ENCODE results near the gene UNC13A. TPM values are rescaled to one million over a fixed set of nuclear protein-coding genes. Genes with fewer than 3 reads are reported as not detected.
A peak's percentile ranks its signal among the peaks of the same experiment; 100 is the strongest.

UNC13A gene
- total RNA-seq, 1 experiment from 2014 or later, result 0.21 TPM

GRCh38 chr19:17565611-17566010 is 122.5 kb downstream of the UNC13A start:
- no peak for TF ChIP-seq CTCF (IDR thresholded peaks at IDR 0.05; ENCODE audit: unreplicated experiment)
- intact Hi-C loops (cut with micrococcal nuclease), result no loop called here
- BruUV-seq (replicated peaks), result no TSS peak
- no peaks in the 10 kb centered on the region for H3K9me3 Mint-ChIP-seq (ENCODE audit: unreplicated experiment)
- no peak overlapping the region for H3K4me3 Mint-ChIP-seq (ENCODE audit: unreplicated experiment)
- H3K4me1 Mint-ChIP-seq (ENCODE audit: insufficient read depth, unreplicated experiment), result peaks cover under 1% of the 10 kb centered on the region
- no peaks in the 10 kb centered on the region for H3K27me3 Mint-ChIP-seq (ENCODE audit: insufficient read depth, unreplicated experiment)
- DNase-seq (ENCODE audit: unreplicated experiment), result no peak
- H3K36me3 Mint-ChIP-seq (ENCODE audit: insufficient read depth, unreplicated experiment), result peaks cover 90% of the 10 kb centered on the region
- CTCF ChIA-PET, result interaction anchor here (0.6 to 1.4 kb wide), 5 partner anchors 8 to 201 kb away, joined by 3 to 9 read pairs (median 3); no protein-coding TSS in a partner anchor
- no peak overlapping the region for H3K27ac Mint-ChIP-seq (ENCODE audit: low read depth, unreplicated experiment)
- POLR2A ChIA-PET, result interaction anchor here (0.6 kb wide), 1 partner anchor 94 kb away, joined by 4 read pairs; no protein-coding TSS in a partner anchor

GRCh38 chr19:17564781-17565180 is 123.4 kb downstream of the UNC13A start:
- BruUV-seq (replicated peaks), result no TSS peak
- intact Hi-C loops (cut with micrococcal nuclease), result no loop called here

GRCh38 chr19:17562561-17562960 is 125.6 kb downstream of the UNC13A start:
- TF ChIP-seq CTCF (IDR thresholded peaks at IDR 0.05; ENCODE audit: unreplicated experiment), result no peak
- peaks cover 8% of the 10 kb centered on the region for H3K4me1 Mint-ChIP-seq (ENCODE audit: insufficient read depth, unreplicated experiment)
- no TSS peak for BruUV-seq (replicated peaks)
- ChIA-PET POLR2A (no interaction called here), CTCF (interaction anchor here (0.6 to 2.6 kb wide), 7 partner anchors 11 to 289 kb away, joined by 3 to 18 read pairs (median 3); no protein-coding TSS in a partner anchor)
- H3K27ac Mint-ChIP-seq (ENCODE audit: low read depth, unreplicated experiment), result peak overlapping the region; percentile 51
- peaks cover 80% of the 10 kb centered on the region for H3K36me3 Mint-ChIP-seq (ENCODE audit: insufficient read depth, unreplicated experiment)
- intact Hi-C loops (cut with micrococcal nuclease), result no loop called here
- H3K9me3 Mint-ChIP-seq (ENCODE audit: unreplicated experiment), result no peaks in the 10 kb centered on the region
- DNase-seq (ENCODE audit: unreplicated experiment), result no peak
- no peak overlapping the region for H3K4me3 Mint-ChIP-seq (ENCODE audit: unreplicated experiment)
- H3K27me3 Mint-ChIP-seq (ENCODE audit: insufficient read depth, unreplicated experiment), result no peaks in the 10 kb centered on the region

More at GRCh38 chr19:17564781-17565180, 123.4 kb downstream of the UNC13A start:
- H3K36me3 Mint-ChIP-seq (ENCODE audit: insufficient read depth, unreplicated experiment), result peaks cover 90% of the 10 kb centered on the region
- POLR2A ChIA-PET, result no interaction called here
- no peaks in the 10 kb centered on the region for H3K27me3 Mint-ChIP-seq (ENCODE audit: insufficient read depth, unreplicated experiment)
- TF ChIP-seq CTCF (IDR thresholded peaks at IDR 0.05; ENCODE audit: unreplicated experiment), result no peak
- H3K27ac Mint-ChIP-seq (ENCODE audit: low read depth, unreplicated experiment), result peak overlapping the region; percentile 24
- no peaks in the 10 kb centered on the region for H3K9me3 Mint-ChIP-seq (ENCODE audit: unreplicated experiment)
- DNase-seq (ENCODE audit: unreplicated experiment), result no peak
- peaks cover 8% of the 10 kb centered on the region for H3K4me1 Mint-ChIP-seq (ENCODE audit: insufficient read depth, unreplicated experiment)
- H3K4me3 Mint-ChIP-seq (ENCODE audit: unreplicated experiment), result no peak overlapping the region
- CTCF ChIA-PET, result interaction anchor here (1.0 to 1.4 kb wide), 3 partner anchors 9 to 202 kb away, joined by 3 to 9 read pairs (median 3); no protein-coding TSS in a partner anchor

GRCh38 chr19:17562097-17562496 is 126.1 kb downstream of the UNC13A start:
- DNase-seq (ENCODE audit: unreplicated experiment), result no peak
- no peaks in the 10 kb centered on the region for H3K27me3 Mint-ChIP-seq (ENCODE audit: insufficient read depth, unreplicated experiment)
- POLR2A ChIA-PET, result no interaction called here

More at GRCh38 chr19:17562097-17562496, 126.1 kb downstream of the UNC13A start:
- CTCF ChIA-PET, result interaction anchor here (0.6 to 2.6 kb wide), 3 partner anchors 11 to 14 kb away, joined by 3 to 18 read pairs (median 8); no protein-coding TSS in a partner anchor
- intact Hi-C loops (cut with micrococcal nuclease), result no loop called here
- Mint-ChIP-seq H3K9me3 (ENCODE audit: unreplicated experiment) (no peaks in the 10 kb centered on the region), H3K36me3 (ENCODE audit: insufficient read depth, unreplicated experiment) (peaks cover 80% of the 10 kb centered on the region), H3K4me3 (ENCODE audit: unreplicated experiment) (no peak overlapping the region), H3K27ac (ENCODE audit: low read depth, unreplicated experiment) (peak overlapping the region; percentile 51), H3K4me1 (ENCODE audit: insufficient read depth, unreplicated experiment) (peaks cover 8% of the 10 kb centered on the region)
- no TSS peak for BruUV-seq (replicated peaks)
- TF ChIP-seq CTCF (IDR thresholded peaks at IDR 0.05; ENCODE audit: unreplicated experiment), result no peak
